HCT116 (cell line): ENCODE measurements around the gene DIPK1B.
A peak's percentile ranks its signal among the peaks of the same experiment; 100 is the strongest.

ENCODE experiments used
- POLR2A ChIP-seq: IDR thresholded peaks from 2 replicates; pipeline ENCODE4 v1.7.0; 2011; ENCODE audit warnings: borderline replicate concordance; ENCODE audit not compliant: insufficient read depth, insufficient read length; ENCODE audit errors: extremely low read depth
- RAD21 ChIP-seq: IDR thresholded peaks from 2 replicates; pipeline ENCODE4 v1.6.1; 2012; ENCODE audit warnings: low read depth, mild to moderate bottlenecking
- ZNF274 ChIP-seq: fragments of 200-500 bp; sonication (Bioruptor generic); IDR thresholded peaks from 2 replicates; pipeline ENCODE4 v1.6.1; 2014; ENCODE audit warnings: mild to moderate bottlenecking, low read depth, low read length, inconsistent platforms
- TF ChIP-seq, protein P1 (sequence below), 3 experiments: fragments of 200-600 bp in 1 of 3; sonication (generic) in 1 of 3; IDR thresholded peaks in 2 of 3; conservative IDR thresholded peaks in 1 of 3; 2 replicates each; pipeline ENCODE4 v1.5.1; 2012 to 2017; ENCODE audit warnings: low read depth in 2 of 3, low read length in 2 of 3, antibody characterized with exemption in 1 of 3, borderline replicate concordance in 1 of 3, control low read depth in 1 of 3, mild to moderate bottlenecking in 1 of 3, mixed read lengths in 1 of 3, mixed run types in 1 of 3, moderate library complexity in 1 of 3; ENCODE audit not compliant: insufficient read depth in 1 of 3
- TF ChIP-seq, protein P2 (sequence below): IDR thresholded peaks from 2 replicates; pipeline ENCODE4 v1.6.1; 2012
- TF ChIP-seq, protein P3 (sequence below): IDR thresholded peaks from 2 replicates; pipeline ENCODE4 v1.6.1; 2012; ENCODE audit warnings: low read depth
- TF ChIP-seq, protein P4 (sequence below): IDR thresholded peaks from 2 replicates; pipeline ENCODE4 v1.6.1; 2011; ENCODE audit warnings: mild to moderate bottlenecking, low read length, moderate library complexity; ENCODE audit not compliant: insufficient replicate concordance; ENCODE audit errors: extremely low read depth

DNA sequence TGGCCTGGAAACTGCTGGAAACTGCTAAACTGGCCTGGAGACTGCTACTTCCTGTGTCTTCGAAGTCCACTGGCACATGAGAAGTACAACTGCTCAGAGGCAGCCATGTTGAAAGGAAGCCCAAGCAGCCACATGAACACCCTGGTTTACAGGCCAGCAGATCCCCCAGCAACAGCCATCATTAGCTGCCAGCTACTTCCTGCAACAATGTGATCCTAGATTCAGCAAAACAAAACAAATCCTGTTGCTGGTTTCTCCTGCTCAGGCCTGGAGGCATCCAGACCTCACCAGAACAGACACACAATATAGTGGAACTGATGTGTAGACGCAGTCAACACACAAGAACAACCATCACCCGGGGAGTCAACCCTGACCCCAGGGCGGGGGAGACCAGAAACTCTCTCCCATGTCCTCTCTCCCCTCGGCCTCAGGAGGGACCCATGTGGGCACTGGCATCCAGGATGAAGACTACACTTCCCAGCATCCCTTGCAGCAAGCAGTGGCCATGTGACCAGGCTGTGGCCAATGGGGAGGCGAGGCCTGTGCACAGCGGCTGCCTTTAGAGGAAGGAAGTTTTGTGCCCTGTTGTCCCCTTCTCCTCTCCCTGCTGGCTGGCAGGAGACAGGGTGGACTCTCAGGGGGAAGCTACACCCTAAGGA lies 61.1 kb downstream of the DIPK1B start:
- TF ChIP-seq POLR2A: no peak
- no peak for TF ChIP-seq ZNF274
- TF ChIP-seq, protein P1, sequence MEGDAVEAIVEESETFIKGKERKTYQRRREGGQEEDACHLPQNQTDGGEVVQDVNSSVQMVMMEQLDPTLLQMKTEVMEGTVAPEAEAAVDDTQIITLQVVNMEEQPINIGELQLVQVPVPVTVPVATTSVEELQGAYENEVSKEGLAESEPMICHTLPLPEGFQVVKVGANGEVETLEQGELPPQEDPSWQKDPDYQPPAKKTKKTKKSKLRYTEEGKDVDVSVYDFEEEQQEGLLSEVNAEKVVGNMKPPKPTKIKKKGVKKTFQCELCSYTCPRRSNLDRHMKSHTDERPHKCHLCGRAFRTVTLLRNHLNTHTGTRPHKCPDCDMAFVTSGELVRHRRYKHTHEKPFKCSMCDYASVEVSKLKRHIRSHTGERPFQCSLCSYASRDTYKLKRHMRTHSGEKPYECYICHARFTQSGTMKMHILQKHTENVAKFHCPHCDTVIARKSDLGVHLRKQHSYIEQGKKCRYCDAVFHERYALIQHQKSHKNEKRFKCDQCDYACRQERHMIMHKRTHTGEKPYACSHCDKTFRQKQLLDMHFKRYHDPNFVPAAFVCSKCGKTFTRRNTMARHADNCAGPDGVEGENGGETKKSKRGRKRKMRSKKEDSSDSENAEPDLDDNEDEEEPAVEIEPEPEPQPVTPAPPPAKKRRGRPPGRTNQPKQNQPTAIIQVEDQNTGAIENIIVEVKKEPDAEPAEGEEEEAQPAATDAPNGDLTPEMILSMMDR (IDR thresholded peaks at IDR 0.05 in 2 of 3, conservative IDR thresholded peaks at IDR 0.05 in 1 of 3; ENCODE audit: borderline replicate concordance in 1 of 3, insufficient read depth in 1 of 3, low read depth in 2 of 3, low read length in 2 of 3): no peak
- TF ChIP-seq, protein P2, sequence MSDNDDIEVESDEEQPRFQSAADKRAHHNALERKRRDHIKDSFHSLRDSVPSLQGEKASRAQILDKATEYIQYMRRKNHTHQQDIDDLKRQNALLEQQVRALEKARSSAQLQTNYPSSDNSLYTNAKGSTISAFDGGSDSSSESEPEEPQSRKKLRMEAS: 0 out of 2 replicates have a peak, but pooled peaks have one; percentile 33
- TF ChIP-seq, protein P3, sequence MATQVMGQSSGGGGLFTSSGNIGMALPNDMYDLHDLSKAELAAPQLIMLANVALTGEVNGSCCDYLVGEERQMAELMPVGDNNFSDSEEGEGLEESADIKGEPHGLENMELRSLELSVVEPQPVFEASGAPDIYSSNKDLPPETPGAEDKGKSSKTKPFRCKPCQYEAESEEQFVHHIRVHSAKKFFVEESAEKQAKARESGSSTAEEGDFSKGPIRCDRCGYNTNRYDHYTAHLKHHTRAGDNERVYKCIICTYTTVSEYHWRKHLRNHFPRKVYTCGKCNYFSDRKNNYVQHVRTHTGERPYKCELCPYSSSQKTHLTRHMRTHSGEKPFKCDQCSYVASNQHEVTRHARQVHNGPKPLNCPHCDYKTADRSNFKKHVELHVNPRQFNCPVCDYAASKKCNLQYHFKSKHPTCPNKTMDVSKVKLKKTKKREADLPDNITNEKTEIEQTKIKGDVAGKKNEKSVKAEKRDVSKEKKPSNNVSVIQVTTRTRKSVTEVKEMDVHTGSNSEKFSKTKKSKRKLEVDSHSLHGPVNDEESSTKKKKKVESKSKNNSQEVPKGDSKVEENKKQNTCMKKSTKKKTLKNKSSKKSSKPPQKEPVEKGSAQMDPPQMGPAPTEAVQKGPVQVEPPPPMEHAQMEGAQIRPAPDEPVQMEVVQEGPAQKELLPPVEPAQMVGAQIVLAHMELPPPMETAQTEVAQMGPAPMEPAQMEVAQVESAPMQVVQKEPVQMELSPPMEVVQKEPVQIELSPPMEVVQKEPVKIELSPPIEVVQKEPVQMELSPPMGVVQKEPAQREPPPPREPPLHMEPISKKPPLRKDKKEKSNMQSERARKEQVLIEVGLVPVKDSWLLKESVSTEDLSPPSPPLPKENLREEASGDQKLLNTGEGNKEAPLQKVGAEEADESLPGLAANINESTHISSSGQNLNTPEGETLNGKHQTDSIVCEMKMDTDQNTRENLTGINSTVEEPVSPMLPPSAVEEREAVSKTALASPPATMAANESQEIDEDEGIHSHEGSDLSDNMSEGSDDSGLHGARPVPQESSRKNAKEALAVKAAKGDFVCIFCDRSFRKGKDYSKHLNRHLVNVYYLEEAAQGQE: no peak
- no peak for TF ChIP-seq RAD21
- TF ChIP-seq, protein P4, sequence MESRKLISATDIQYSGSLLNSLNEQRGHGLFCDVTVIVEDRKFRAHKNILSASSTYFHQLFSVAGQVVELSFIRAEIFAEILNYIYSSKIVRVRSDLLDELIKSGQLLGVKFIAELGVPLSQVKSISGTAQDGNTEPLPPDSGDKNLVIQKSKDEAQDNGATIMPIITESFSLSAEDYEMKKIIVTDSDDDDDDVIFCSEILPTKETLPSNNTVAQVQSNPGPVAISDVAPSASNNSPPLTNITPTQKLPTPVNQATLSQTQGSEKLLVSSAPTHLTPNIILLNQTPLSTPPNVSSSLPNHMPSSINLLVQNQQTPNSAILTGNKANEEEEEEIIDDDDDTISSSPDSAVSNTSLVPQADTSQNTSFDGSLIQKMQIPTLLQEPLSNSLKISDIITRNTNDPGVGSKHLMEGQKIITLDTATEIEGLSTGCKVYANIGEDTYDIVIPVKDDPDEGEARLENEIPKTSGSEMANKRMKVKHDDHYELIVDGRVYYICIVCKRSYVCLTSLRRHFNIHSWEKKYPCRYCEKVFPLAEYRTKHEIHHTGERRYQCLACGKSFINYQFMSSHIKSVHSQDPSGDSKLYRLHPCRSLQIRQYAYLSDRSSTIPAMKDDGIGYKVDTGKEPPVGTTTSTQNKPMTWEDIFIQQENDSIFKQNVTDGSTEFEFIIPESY: no peak
